ENCODE results near the gene NPTX2. TPM values are rescaled to one million over a fixed set of nuclear protein-coding genes. Genes with fewer than 3 reads are reported as not detected.
A peak's percentile ranks its signal among the peaks of the same experiment; 100 is the strongest.

Gene NPTX2, protein sequence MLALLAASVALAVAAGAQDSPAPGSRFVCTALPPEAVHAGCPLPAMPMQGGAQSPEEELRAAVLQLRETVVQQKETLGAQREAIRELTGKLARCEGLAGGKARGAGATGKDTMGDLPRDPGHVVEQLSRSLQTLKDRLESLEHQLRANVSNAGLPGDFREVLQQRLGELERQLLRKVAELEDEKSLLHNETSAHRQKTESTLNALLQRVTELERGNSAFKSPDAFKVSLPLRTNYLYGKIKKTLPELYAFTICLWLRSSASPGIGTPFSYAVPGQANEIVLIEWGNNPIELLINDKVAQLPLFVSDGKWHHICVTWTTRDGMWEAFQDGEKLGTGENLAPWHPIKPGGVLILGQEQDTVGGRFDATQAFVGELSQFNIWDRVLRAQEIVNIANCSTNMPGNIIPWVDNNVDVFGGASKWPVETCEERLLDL
- total RNA-seq (10 to 100 TPM in 1 of 7 donors, 1 to 10 TPM in 5, under 1 TPM in 1; 0.38 to 16.9 (median 4.4) TPM), polyA plus RNA-seq (10 to 100 TPM; 12.5 to 75.7 TPM)
- long read RNA-seq, donor 1, result 0 reads
- long read RNA-seq, donor 2, transcript NPTX2-201 (5 exons, 2,700 nt), result major isoform, 6 of 6 reads
- long read RNA-seq, donor 2, partial matches to known transcripts, result 0 of 6 reads
- long read RNA-seq, donor 2, other reads (novel, unspliced or antisense), result 0 of 6 reads
- long read RNA-seq, donor 3, partial matches to known transcripts, result 0 of 3 reads
- long read RNA-seq, donor 3, other reads (novel, unspliced or antisense), result 0 of 3 reads

DNA sequence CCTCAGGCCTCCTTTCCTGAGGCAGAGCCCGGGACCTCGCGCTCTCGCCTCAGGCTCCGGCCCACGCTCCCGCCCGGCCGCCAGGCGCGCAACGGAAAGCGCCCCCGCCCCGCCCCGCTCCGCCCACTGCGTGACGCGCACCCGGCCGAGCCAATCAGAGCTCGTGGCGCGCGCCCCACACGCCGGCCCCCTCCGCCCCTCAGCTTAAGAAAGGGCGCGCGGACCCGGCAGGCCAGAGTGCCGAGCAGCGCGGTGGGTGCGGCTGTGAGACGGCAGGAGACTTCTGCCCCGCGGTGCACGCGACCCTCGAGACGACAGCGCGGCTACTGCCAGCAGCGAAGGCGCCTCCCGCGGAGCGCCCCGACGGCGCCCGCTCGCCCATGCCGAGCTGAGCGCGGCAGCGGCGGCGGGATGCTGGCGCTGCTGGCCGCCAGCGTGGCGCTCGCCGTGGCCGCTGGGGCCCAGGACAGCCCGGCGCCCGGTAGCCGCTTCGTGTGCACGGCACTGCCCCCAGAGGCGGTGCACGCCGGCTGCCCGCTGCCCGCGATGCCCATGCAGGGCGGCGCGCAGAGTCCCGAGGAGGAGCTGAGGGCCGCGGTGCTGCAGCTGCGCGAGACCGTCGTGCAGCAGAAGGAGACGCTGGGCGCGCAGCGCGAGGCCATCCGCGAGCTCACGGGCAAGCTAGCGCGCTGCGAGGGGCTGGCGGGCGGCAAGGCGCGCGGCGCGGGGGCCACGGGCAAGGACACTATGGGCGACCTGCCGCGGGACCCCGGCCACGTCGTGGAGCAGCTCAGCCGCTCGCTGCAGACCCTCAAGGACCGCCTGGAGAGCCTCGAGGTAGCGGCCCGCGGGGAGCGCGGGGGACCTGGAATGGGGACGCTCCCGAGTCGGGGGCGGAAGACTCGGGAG, at the start of gene NPTX2:
TSS of gene NPTX2 (plus strand) at position 235 of the 909 bp plus-strand sequence. CDS start at position 412, 177 bp downstream.
- no peak for DNase-seq
- H3K9me3 ChIP-seq, result no peaks in the 10 kb centered on the region
- 1 to 4% (median 2%) methylated on average over 79 to 130 of the region's 130 CpGs for WGBS, 3 donors
- intact Hi-C loops (cut with DNase I), result no loop called here
- no peaks in the 10 kb centered on the region for H3K36me3 ChIP-seq
- no peak within 1 kb of the TSS for H3K27ac ChIP-seq
- peaks cover 3% of the 10 kb centered on the region for H3K4me1 ChIP-seq (ENCODE audit: insufficient read depth)
- no peak within 1 kb of the TSS for H3K4me3 ChIP-seq
- H3K27me3 ChIP-seq, result no peaks in the 10 kb centered on the region
- TF ChIP-seq POLR2A (IDR thresholded peaks at IDR 0.05), result no peak
- TF ChIP-seq, protein P1, sequence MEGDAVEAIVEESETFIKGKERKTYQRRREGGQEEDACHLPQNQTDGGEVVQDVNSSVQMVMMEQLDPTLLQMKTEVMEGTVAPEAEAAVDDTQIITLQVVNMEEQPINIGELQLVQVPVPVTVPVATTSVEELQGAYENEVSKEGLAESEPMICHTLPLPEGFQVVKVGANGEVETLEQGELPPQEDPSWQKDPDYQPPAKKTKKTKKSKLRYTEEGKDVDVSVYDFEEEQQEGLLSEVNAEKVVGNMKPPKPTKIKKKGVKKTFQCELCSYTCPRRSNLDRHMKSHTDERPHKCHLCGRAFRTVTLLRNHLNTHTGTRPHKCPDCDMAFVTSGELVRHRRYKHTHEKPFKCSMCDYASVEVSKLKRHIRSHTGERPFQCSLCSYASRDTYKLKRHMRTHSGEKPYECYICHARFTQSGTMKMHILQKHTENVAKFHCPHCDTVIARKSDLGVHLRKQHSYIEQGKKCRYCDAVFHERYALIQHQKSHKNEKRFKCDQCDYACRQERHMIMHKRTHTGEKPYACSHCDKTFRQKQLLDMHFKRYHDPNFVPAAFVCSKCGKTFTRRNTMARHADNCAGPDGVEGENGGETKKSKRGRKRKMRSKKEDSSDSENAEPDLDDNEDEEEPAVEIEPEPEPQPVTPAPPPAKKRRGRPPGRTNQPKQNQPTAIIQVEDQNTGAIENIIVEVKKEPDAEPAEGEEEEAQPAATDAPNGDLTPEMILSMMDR (IDR thresholded peaks at IDR 0.05), result no peak
- no peak for TF ChIP-seq EP300 (IDR thresholded peaks at IDR 0.05)

DNA sequence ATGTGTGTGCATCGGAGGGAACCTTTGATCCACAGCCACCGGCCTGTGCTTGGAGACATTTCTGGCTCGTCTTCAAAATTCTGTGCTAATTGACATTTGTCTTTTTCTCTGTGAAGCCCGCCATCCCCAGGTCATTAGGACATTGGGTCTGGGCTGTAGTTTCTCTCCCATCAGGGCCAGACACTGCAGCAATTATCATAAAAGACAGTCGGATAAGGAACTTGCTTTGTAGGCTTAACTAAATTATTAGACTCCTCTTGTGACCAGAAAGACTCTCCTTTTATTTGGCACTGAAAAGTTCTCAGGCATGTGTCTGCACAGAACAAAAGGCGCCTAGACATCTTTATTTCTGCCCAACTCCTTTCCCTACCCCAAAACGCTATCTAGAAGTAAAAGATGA, 49.1 kb upstream of the NPTX2 start:
- intact Hi-C loops (cut with DNase I), result no loop called here
- no peaks in the 10 kb centered on the region for H3K27me3 ChIP-seq
- no peak for DNase-seq
- no peak overlapping the region for H3K27ac ChIP-seq
- WGBS, 3 donors, result 64 to 76% (median 69%) methylated on average over 7 of the region's 7 CpGs
- no peaks in the 10 kb centered on the region for H3K36me3 ChIP-seq
- TF ChIP-seq POLR2A (IDR thresholded peaks at IDR 0.05), result no peak
- no peaks in the 10 kb centered on the region for H3K4me1 ChIP-seq (ENCODE audit: insufficient read depth)
- no peaks in the 10 kb centered on the region for H3K9me3 ChIP-seq
- H3K4me3 ChIP-seq, result no peak overlapping the region

DNA sequence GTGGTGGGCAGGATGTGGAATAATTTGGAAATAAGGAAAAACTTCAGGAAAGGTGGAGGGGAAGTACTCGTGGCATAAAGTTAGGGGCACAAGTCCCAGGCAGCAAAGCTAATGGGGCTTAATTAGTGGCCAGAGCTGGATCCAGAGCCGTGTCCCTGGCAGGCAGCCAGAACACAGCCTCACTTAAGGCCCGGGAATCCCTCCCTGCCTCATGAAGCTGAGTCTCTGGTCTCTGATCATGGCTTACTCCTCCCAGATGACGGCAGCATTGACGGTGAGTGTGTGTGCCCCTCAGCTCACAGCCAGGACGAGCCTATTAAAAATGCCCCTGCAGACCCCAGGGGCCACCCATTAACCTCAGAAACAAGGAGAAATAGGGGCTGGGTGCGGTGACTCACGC, 48.2 kb upstream of the NPTX2 start:
- Histone ChIP-seq H3K4me1 (ENCODE audit: insufficient read depth) (no peaks in the 10 kb centered on the region), H3K36me3 (no peaks in the 10 kb centered on the region), H3K9me3 (peaks cover 0 to 2% of the 10 kb centered on the region in 2 donors), H3K27me3 (no peaks in the 10 kb centered on the region), H3K4me3 (no peak overlapping the region), H3K27ac (no peak overlapping the region)
- no peak for DNase-seq
- WGBS, 3 donors, result 46 to 60% (median 53%) methylated on average over 8 of the region's 8 CpGs
- TF ChIP-seq EP300 (IDR thresholded peaks at IDR 0.05) (no peak), POLR2A (IDR thresholded peaks at IDR 0.05) (no peak)
- TF ChIP-seq, protein P1 (IDR thresholded peaks at IDR 0.05), result no peak
- intact Hi-C loops (cut with DNase I), result no loop called here

DNA sequence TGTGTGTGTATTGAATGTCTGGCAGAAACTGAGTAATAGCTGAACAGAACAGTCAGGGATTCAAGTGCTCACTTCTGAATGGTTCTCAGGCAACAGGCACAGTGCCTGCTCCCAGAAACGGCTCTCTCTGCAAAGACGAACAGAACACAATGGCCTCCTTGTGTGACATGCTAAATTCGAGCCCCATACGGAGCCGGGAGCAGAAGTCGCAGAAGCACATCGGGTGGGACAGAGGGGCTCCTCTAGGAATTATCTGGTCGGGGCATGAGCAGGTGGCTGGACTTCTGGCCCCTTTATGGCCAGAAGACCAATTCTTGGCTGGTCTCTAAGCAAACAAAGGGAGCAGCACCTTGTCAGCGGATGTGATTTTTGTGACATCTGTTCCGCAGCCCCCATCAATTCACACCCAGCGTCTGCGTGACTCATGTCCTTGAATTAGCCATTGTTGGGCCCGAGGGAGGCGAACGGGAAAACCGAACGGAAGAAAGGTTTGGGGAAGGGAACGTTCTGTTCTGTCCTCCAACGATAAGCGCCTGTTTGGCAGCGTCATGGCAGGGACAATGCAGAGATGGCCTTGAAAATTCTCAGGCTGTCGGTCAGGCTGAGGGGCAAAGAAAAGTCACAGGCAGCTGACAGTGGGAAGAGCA, 47.3 kb upstream of the NPTX2 start:
- intact Hi-C loops (cut with DNase I), result no loop called here
- Histone ChIP-seq H3K4me1 (ENCODE audit: insufficient read depth) (no peaks in the 10 kb centered on the region), H3K4me3 (no peak overlapping the region), H3K36me3 (no peaks in the 10 kb centered on the region), H3K27ac (no peak overlapping the region), H3K27me3 (no peaks in the 10 kb centered on the region), H3K9me3 (peaks cover 0 to 3% of the 10 kb centered on the region in 2 donors)
- WGBS, 3 donors, result 38 to 56% (median 52%) methylated on average over 22 of the region's 22 CpGs
- TF ChIP-seq POLR2A (IDR thresholded peaks at IDR 0.05), result no peak
- peak; percentile 44 for TF ChIP-seq EP300 (IDR thresholded peaks at IDR 0.05)
- peak in 1 of 5 donors; percentile 34 for DNase-seq
